Urinary bladder (tissue), 4 donors: ENCODE measurements around the gene TINAGL1. TPM values are rescaled to one million over a fixed set of nuclear protein-coding genes. Genes with fewer than 3 reads are reported as not detected.

Experiments
- DNase-seq: peaks from one replicate; pipeline ENCODE4 v3.0.0-alpha.2; 2015; ENCODE audit errors: extremely low spot score
- H3K27ac ChIP-seq: one replicate; pipeline ENCODE4 v1.5.1; 2013; ENCODE audit warnings: low read depth, mild to moderate bottlenecking, moderate library complexity
- H3K36me3 ChIP-seq: one replicate; pipeline ENCODE4 v1.6.1; 2013; ENCODE audit warnings: mild to moderate bottlenecking, moderate library complexity; ENCODE audit not compliant: insufficient read depth
- H3K4me1 ChIP-seq: one replicate; pipeline ENCODE4 v1.6.1; 2013; ENCODE audit warnings: mild to moderate bottlenecking, moderate library complexity; ENCODE audit not compliant: insufficient read depth
- H3K4me3 ChIP-seq: one replicate; pipeline ENCODE4 v1.5.1; 2013; ENCODE audit warnings: low read depth, low read length
- WGBS: extraction: QIAGEN DNeasy Blood & Tissue Kit; methylation state at CpG from one replicate; pipeline ENCODE4 v1.1.7; 2013; 5-methylcytosine and 5-hydroxymethylcytosine counted together
- polyA plus RNA-seq: library from polyadenylated mRNA; stranded (reverse); fragments of 200-250 nt; gene quantifications from one replicate; pipeline ENCODE4 v1.2.3, GENCODE V29; 2013
- total RNA-seq: library from RNA; depleted of rRNA; stranded (reverse); fragments of >200 nt; gene quantifications from one replicate; pipeline ENCODE4 v1.2.3, GENCODE V29; 2014
- donor health status: healthy with polysubstance abuse.
- donor health status: healthy.

Gene TINAGL1
- total and polyA plus RNA-seq, 2 donors: 94.1 to 155 TPM

DNA sequence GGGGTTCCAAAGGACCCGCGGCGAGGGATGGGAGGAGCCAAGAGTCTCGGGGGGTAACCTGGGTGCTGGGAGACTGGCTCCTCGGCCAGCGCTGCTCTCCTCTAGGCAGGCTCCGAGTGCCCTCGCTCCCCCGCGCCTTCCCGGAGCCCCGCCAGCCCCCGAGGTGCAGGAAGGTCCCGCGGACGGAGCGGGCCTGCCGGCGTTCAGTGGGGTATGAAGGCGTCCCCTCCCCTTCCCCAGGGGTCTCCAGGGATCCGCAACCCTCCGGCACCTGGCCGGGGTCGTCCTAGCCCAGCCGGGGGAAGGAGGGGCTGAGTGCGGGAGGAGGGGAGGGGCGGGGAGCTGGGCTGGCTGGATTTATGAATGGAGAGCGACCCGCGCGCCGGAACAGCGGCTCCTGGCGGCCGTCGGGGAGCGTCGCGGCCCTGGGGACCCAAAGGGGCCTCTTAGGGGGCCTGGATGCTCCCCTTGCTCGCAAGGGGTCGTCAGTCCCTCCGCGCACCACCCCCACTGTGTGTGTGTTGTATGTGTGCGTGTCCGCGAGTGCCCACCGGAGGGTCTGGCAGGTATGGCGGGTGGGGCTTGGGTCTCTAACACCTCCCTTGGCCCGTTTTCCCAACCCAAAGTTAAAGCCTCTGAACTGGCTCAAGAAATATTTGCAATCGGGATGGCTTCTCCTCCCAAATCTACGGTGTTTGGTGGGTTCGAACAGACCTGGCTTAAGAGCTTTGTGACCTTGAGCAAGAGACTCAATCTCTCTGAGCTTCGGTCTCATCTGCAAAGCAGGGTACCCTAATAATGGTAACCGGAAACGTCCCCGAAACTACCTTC lies 41.8 kb downstream of the TINAGL1 start:
- no peak overlapping the region for H3K27ac ChIP-seq
- no peaks in the 10 kb centered on the region for H3K4me1 ChIP-seq
- H3K4me3 ChIP-seq: peak overlapping the region; percentile 35
- 11% methylated on average over 56 of the region's 56 CpGs for WGBS
- no peaks in the 10 kb centered on the region for H3K36me3 ChIP-seq
- no peak for DNase-seq

DNA sequence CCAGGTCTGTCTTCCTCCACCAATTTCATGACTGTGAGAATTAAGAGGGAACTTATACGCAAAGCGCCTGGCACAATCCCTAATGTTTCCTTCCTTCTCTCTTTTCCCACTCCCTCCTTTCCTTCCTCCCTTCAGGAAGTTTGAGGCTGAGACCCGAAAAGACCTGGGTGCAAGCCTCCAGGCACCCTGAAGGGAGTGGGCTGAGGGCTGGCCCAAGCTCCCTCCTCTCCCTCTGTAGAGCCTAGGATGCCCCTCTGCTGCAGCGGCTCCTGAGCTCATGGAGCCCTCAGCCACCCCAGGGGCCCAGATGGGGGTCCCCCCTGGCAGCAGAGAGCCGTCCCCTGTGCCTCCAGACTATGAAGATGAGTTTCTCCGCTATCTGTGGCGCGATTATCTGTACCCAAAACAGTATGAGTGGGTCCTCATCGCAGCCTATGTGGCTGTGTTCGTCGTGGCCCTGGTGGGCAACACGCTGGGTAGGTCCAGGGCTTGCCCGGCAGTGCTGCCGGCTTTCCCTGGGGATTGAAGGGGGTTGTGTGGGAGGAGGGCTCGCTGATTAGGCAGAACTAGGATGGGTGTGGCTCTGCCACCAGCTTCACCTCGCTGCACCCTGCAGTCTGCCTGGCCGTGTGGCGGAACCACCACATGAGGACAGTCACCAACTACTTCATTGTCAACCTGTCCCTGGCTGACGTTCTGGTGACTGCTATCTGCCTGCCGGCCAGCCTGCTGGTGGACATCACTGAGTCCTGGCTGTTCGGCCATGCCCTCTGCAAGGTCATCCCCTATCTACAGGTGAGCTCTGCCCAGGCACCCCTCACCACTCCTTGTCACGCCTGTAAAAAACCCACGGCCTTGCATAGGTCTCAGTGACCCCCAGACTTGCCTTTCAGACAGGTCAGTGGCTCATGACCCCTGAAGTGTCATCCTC lies 42.9 kb downstream of the TINAGL1 start:
- DNase-seq: no peak
- WGBS: 81% methylated on average over 23 of the region's 23 CpGs
- Histone ChIP-seq H3K4me1 (no peaks in the 10 kb centered on the region), H3K36me3 (no peaks in the 10 kb centered on the region), H3K4me3 (no peak overlapping the region), H3K27ac (no peak overlapping the region)

DNA sequence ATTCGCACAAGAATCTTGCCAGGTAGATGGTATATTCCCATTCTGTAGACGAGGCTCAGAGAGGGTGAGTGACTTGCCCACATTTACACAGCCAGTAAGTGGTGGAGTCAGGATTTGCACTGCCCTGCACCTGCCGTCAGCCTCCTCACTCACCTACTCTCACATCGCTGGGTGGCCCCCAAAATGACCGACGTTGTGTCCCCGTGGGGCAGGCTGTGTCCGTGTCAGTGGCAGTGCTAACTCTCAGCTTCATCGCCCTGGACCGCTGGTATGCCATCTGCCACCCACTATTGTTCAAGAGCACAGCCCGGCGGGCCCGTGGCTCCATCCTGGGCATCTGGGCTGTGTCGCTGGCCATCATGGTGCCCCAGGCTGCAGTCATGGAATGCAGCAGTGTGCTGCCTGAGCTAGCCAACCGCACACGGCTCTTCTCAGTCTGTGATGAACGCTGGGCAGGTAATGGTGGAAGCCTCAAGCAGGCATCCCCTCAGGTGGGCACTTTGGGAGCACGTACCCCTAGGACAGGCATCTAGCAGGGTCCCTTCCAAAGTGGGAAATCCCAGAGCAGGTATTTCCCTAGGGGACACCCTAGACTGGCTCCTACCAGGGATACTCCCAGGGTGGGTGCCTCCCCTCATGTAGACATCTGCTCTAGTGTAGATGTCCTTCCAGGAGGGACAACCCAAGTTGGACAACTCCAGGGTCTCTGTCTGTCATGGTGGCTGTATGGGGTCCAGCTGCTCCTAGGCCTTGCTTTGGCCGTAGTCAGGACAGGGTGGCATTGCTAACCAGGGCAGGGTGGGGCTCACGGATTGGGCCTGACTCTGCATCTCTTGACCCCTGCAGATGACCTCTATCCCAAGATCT lies 44.5 kb downstream of the TINAGL1 start:
- no peaks in the 10 kb centered on the region for H3K4me1 ChIP-seq
- WGBS: 94% methylated on average over 20 of the region's 20 CpGs
- H3K4me3 ChIP-seq: no peak overlapping the region
- no peak for DNase-seq
- no peaks in the 10 kb centered on the region for H3K36me3 ChIP-seq
- H3K27ac ChIP-seq: no peak overlapping the region

DNA sequence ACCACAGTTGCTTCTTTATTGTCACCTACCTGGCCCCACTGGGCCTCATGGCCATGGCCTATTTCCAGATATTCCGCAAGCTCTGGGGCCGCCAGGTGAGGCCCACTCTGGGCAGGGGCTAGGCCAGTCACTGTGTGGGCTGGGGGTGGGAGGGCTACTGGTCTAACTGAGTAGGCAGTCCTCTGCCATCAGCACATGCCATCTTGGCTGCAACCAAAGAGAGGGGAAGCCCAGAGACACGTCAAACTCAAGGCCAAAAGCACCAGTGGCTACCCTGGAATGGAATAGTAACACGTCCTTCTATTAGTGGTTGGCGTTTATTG lies 45.1 kb downstream of the TINAGL1 start:
- Histone ChIP-seq H3K27ac (no peak overlapping the region), H3K4me3 (no peak overlapping the region), H3K36me3 (no peaks in the 10 kb centered on the region), H3K4me1 (no peaks in the 10 kb centered on the region)
- DNase-seq: no peak
- WGBS: 94% methylated on average over 5 of the region's 5 CpGs

DNA sequence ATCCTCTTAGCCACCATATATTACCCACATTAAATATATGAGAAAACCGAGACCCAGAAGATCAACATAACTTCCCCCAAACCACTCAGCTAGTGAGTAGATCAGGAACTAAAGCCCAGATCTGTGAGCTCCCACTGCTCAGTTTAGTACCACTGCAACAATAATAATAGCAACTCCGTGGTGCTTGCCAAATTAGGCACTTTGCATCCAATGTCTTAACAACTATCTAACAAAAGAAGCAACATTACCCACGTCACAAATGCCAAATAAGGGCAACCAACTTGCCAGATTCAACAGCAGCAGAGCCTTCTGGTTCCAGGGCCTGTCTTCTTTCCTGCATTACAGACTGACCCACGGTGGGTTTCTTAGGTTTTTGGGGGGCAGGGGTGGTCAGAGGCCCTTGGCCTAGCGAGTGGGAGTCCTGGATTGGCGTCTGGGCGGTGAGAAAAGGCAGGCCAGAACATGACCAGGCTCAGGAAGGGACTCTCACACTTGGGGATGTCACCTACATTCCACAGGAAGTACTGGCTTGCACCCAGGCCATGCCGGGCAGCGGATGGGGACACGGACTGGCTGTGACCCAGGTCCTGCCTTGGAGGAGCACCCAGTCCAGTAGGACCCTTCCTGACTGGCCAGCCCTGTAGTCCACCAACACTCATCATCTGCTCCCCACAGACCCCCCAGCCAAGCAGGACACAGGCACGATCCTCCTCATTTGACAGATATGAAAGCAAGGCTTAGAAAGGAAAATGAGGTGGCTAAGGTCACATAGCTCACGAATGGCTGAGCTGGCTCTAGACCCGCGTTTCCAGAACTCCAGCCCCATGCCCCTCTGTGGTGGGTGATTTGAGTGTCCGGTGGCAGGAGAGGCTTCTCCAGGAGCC lies 45.8 kb downstream of the TINAGL1 start:
- Histone ChIP-seq H3K4me3 (no peak overlapping the region), H3K4me1 (no peaks in the 10 kb centered on the region), H3K27ac (no peak overlapping the region), H3K36me3 (no peaks in the 10 kb centered on the region)
- no peak for DNase-seq
- 75% methylated on average over 15 of the region's 15 CpGs for WGBS

DNA sequence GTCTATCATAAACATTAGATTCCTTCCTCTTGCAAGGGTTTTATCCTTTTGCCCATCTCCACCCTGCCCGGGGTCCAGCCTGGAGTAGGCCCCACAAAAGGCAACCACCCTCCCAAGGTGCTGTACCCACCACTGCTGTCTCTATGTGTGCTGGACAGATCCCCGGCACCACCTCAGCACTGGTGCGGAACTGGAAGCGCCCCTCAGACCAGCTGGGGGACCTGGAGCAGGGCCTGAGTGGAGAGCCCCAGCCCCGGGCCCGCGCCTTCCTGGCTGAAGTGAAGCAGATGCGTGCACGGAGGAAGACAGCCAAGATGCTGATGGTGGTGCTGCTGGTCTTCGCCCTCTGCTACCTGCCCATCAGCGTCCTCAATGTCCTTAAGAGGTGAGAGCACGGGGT lies 47.0 kb downstream of the TINAGL1 start:
- DNase-seq: no peak
- 92% methylated on average over 12 of the region's 12 CpGs for WGBS
- Histone ChIP-seq H3K36me3 (no peaks in the 10 kb centered on the region), H3K4me3 (no peak overlapping the region), H3K4me1 (no peaks in the 10 kb centered on the region), H3K27ac (no peak overlapping the region)

DNA sequence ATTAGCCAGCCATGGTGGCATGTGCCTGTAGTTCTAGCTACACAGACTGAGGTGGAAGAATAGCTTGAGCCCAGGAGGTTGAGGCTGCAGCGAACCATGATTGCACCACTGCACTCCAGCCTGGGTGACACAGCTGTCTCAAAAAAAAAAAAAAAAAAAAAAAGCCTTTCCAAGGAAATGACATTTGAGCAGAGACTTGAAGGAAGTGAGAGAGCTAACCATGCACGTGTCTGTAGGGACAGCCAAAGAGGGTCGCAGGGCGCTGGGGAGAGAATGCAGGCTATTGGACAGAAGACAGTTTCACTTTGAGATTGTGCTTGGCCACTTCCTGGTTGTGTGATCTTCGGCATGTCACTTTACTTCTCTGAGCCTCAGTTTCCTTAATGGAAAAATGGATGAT lies 48.0 kb downstream of the TINAGL1 start:
- 80% methylated on average over 5 of the region's 5 CpGs for WGBS
- Histone ChIP-seq H3K4me3 (no peak overlapping the region), H3K4me1 (no peaks in the 10 kb centered on the region), H3K36me3 (no peaks in the 10 kb centered on the region), H3K27ac (no peak overlapping the region)
- DNase-seq: no peak

DNA sequence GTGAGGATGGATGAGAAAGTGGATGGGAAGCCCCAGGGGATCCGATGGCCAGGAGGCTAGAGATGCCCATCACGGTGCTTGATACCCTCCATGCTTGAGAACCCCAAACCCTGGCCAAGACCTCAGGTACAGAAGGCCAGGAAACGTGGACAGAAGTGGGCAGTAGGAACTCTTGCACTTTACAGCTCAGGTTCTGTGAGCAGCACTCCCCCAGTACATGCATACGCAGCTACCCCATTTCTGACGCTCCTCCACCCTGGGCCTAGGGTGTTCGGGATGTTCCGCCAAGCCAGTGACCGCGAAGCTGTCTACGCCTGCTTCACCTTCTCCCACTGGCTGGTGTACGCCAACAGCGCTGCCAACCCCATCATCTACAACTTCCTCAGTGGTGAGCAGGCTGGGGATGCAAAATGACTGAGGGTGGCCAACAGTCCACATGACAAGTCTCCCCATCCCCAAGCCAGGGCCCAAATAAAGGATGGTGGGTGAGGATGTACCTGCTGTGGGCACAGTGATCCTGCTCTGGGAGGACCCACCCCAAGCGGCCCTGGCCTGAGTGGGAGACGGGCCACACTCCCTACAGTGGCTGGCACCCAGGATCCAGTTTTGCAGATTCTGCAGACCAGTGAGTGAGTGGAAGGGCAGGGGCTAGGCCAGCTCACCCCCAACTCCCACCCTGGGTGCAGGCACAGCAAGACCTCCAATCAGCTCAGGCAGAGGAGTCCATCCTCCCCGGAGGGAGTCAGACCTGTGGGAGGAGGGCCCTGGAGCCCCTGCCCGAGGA lies 48.6 kb downstream of the TINAGL1 start:
- DNase-seq: no peak
- H3K4me1 ChIP-seq: no peaks in the 10 kb centered on the region
- H3K27ac ChIP-seq: no peak overlapping the region
- H3K4me3 ChIP-seq: no peak overlapping the region
- 90% methylated on average over 16 of the region's 16 CpGs for WGBS
- H3K36me3 ChIP-seq: no peaks in the 10 kb centered on the region

- H3K4me3 ChIP-seq: no peak overlapping the region
- WGBS: 85% methylated on average over 4 of the region's 4 CpGs
- H3K4me1 ChIP-seq: no peaks in the 10 kb centered on the region
- no peak overlapping the region for H3K27ac ChIP-seq
- H3K36me3 ChIP-seq: no peaks in the 10 kb centered on the region
- DNase-seq: no peak
Measured at GRCh38 chr1:31625561-31626222, 49.4 kb downstream of the TINAGL1 start.

GRCh38 chr1:31626223-31627207 lies 50.2 kb downstream of the TINAGL1 start:
- H3K4me1 ChIP-seq: no peaks in the 10 kb centered on the region
- WGBS: 59% methylated on average over 23 of the region's 23 CpGs

More at GRCh38 chr1:31626223-31627207, 50.2 kb downstream of the TINAGL1 start:
- Histone ChIP-seq H3K4me3 (no peak overlapping the region), H3K27ac (no peak overlapping the region), H3K36me3 (no peaks in the 10 kb centered on the region)
- no peak for DNase-seq
